H1 (cell line): ENCODE data around the gene CAP2. TPM values are rescaled to one million over a fixed set of nuclear protein-coding genes. Genes with fewer than 3 reads are reported as not detected.

Experiments
- CTCF ChIA-PET: fragments of 300-600 bp; sonication (Branson Sonifier 250); formaldehyde crosslinking; loops from one replicate; lab custom pipeline; 2021; ENCODE audit not compliant: partially characterized antibody; lab: Charles Lee
- POLR2A ChIA-PET: fragments of 300-600 bp; sonication (Branson Sonifier 250); formaldehyde crosslinking; loops from one replicate; lab custom pipeline; 2021; ENCODE audit warnings: inconsistent platforms; ENCODE audit not compliant: partially characterized antibody; lab: Charles Lee
- DNase-seq, 2 experiments: peaks; one replicate each; pipeline versions ENCODE4 v3.0.0 to v3.0.0-alpha.2; 2010 to 2022; ENCODE audit warnings: low spot score in 2 of 2, low read depth in 1 of 2, mixed read lengths in 1 of 2
- FAIRE-seq: peaks from 2 replicates; lab custom pipeline; 2011; peaks lifted over from hg19 to GRCh38; lab: Jason Lieb, UNC
- H2AFZ ChIP-seq: 2 replicates; pipeline ENCODE4 v1.8.1; 2012; ENCODE audit warnings: low read length, inconsistent platforms
- H2AK5ac ChIP-seq: 2 replicates; pipeline ENCODE4 v1.6.1; 2013; ENCODE audit warnings: low read depth, low read length
- H2BK120ac ChIP-seq: replicated peaks from 2 replicates; pipeline ENCODE3; 2013; ENCODE audit warnings: low read depth, low read length, inconsistent platforms
- H2BK12ac ChIP-seq: 2 replicates; pipeline ENCODE4 v1.6.1; 2013; ENCODE audit warnings: low read depth, low read length
- H2BK15ac ChIP-seq: 2 replicates; pipeline ENCODE4 v1.6.1; 2013; ENCODE audit warnings: low read length
- H2BK20ac ChIP-seq: 2 replicates; pipeline ENCODE4 v1.6.1; 2013; ENCODE audit warnings: low read length
- H2BK5ac ChIP-seq: 2 replicates; pipeline ENCODE4 v1.6.1; 2013; ENCODE audit warnings: low read depth, low read length
- H3K14ac ChIP-seq: 2 replicates; pipeline ENCODE4 v1.6.1; 2013; ENCODE audit warnings: inconsistent platforms; ENCODE audit not compliant: insufficient read length
- H3K18ac ChIP-seq: 2 replicates; pipeline ENCODE4 v1.6.1; 2013; ENCODE audit warnings: low read length; ENCODE audit errors: extremely low read depth
- H3K23ac ChIP-seq: 2 replicates; pipeline ENCODE4 v1.6.1; 2013; ENCODE audit warnings: inconsistent platforms; ENCODE audit not compliant: insufficient read length
- H3K23me2 ChIP-seq: 2 replicates; pipeline ENCODE4 v1.6.1; 2013; ENCODE audit warnings: low read depth, low read length
- H3K27ac ChIP-seq: 2 replicates; pipeline ENCODE4 v1.6.1; 2011; ENCODE audit warnings: low read depth, low read length, inconsistent platforms
- H3K27me3 ChIP-seq, 4 experiments: replicated peaks in 1 of 4; 1 replicate in 1 of 4; 2 replicates in 3 of 4; pipeline versions ENCODE4 v1.6.1 to v1.8.1; 2011 to 2013; ENCODE audit warnings: low read length in 3 of 4, mild to moderate bottlenecking in 3 of 4, inconsistent platforms in 2 of 4, mixed read lengths in 2 of 4, moderate library complexity in 1 of 4; ENCODE audit not compliant: control insufficient read depth in 3 of 4, insufficient read depth in 3 of 4; ENCODE audit errors: extremely low read depth in 1 of 4
- H3K36me3 ChIP-seq, 4 experiments: 2 replicates each; pipeline versions ENCODE4 v1.6.1 to v1.8.1; 2011 to 2013; ENCODE audit warnings: mild to moderate bottlenecking in 4 of 4, low read length in 3 of 4, moderate library complexity in 2 of 4, control low read depth in 1 of 4, inconsistent platforms in 1 of 4; ENCODE audit not compliant: insufficient read depth in 4 of 4, control insufficient read depth in 2 of 4
- H3K4ac ChIP-seq: replicated peaks from 2 replicates; pipeline ENCODE3; 2013; ENCODE audit warnings: low read length, low read depth, mixed read lengths, inconsistent platforms; ENCODE audit not compliant: insufficient read length
- H3K4me1 ChIP-seq, 4 experiments: replicated peaks in 1 of 4; 1 replicate in 1 of 4; 2 replicates in 3 of 4; pipeline versions ENCODE4 v1.6.1 to v1.8.1; 2011 to 2013; ENCODE audit warnings: low read length in 3 of 4, inconsistent platforms in 2 of 4, mixed read lengths in 1 of 4; ENCODE audit not compliant: insufficient read depth in 4 of 4, control insufficient read depth in 3 of 4
- H3K4me2 ChIP-seq, 2 experiments: 2 replicates each; pipeline versions ENCODE4 v1.6.1 to v1.8.1; 2011 to 2013; ENCODE audit warnings: low read depth in 2 of 2, low read length in 2 of 2, control low read depth in 1 of 2, inconsistent platforms in 1 of 2, mild to moderate bottlenecking in 1 of 2; ENCODE audit not compliant: insufficient read depth in 1 of 2
- H3K4me3 ChIP-seq, 4 experiments: fragments of 200-600, 300-600 bp in 1 of 4; sonication (generic), shearing (Covaris generic), sonication (Bioruptor Twin) in 1 of 4; 2 replicates each; pipeline versions ENCODE4 v1.5.1 to v1.8.1; 2011 to 2016; ENCODE audit warnings: low read length in 4 of 4, low read depth in 3 of 4, control low read depth in 2 of 4, inconsistent platforms in 2 of 4, mild to moderate bottlenecking in 2 of 4, mixed read lengths in 1 of 4, moderate library complexity in 1 of 4; ENCODE audit not compliant: insufficient read depth in 2 of 4; ENCODE audit errors: extremely low read depth in 1 of 4
- H3K56ac ChIP-seq: replicated peaks from 2 replicates; pipeline ENCODE3; 2013; ENCODE audit warnings: low read depth, mild to moderate bottlenecking, mixed read lengths, low read length, inconsistent platforms; ENCODE audit not compliant: insufficient read length
- H3K79me1 ChIP-seq: 2 replicates; pipeline ENCODE4 v1.6.1; 2013; ENCODE audit warnings: low read depth, low read length, control low read depth
- H3K79me2 ChIP-seq, 2 experiments: 2 replicates each; pipeline versions ENCODE4 v1.6.1 to v1.8.1; 2012 to 2013; ENCODE audit warnings: low read length in 2 of 2, mild to moderate bottlenecking in 2 of 2, inconsistent platforms in 1 of 2; ENCODE audit not compliant: insufficient read depth in 2 of 2, control insufficient read depth in 1 of 2
- H3K9ac ChIP-seq, 4 experiments: replicated peaks in 1 of 4; 1 replicate in 1 of 4; 2 replicates in 3 of 4; pipeline versions ENCODE4 v1.6.1 to v1.8.1; 2011 to 2013; ENCODE audit warnings: low read depth in 3 of 4, low read length in 3 of 4, control low read depth in 2 of 4, mild to moderate bottlenecking in 2 of 4, moderate library complexity in 2 of 4, inconsistent platforms in 1 of 4; ENCODE audit errors: extremely low read depth in 1 of 4
- H3K9me3 ChIP-seq, 2 experiments: 2 replicates each; pipeline versions ENCODE4 v1.6.1 to v1.8.1; 2012 to 2013; ENCODE audit warnings: mild to moderate bottlenecking in 2 of 2, moderate library complexity in 2 of 2, control low read depth in 1 of 2, inconsistent platforms in 1 of 2, low read depth in 1 of 2, low read length in 1 of 2, mixed read lengths in 1 of 2; ENCODE audit not compliant: insufficient read depth in 2 of 2
- H4K20me1 ChIP-seq, 2 experiments: replicated peaks in 1 of 2; 2 replicates each; pipeline versions ENCODE3 to v1.8.1; 2011 to 2013; ENCODE audit warnings: inconsistent platforms in 2 of 2, low read length in 2 of 2, mild to moderate bottlenecking in 1 of 2; ENCODE audit not compliant: insufficient read depth in 2 of 2, control insufficient read depth in 1 of 2
- H4K5ac ChIP-seq: 2 replicates; pipeline ENCODE4 v1.6.1; 2013; ENCODE audit warnings: low read length, low read depth, mixed read lengths, inconsistent platforms; ENCODE audit not compliant: insufficient read length
- H4K8ac ChIP-seq: 2 replicates; pipeline ENCODE4 v1.8.0; 2013; ENCODE audit warnings: mild to moderate bottlenecking, moderate library complexity, low read length, inconsistent platforms; ENCODE audit not compliant: insufficient read depth; ENCODE audit errors: extremely low read depth
- H4K91ac ChIP-seq: replicated peaks from 2 replicates; pipeline ENCODE3; 2013; ENCODE audit warnings: low read length, mixed read lengths, inconsistent platforms; ENCODE audit not compliant: insufficient read length
- SP1 ChIP-seq: IDR thresholded peaks from 2 replicates; pipeline ENCODE4 v1.6.1; 2011; ENCODE audit warnings: low read depth, low read length
- WGBS, 2 experiments: shearing (Covaris generic) in 1 of 2; methylation state at CpG; one replicate each; pipeline versions ENCODE4 v1.1.6 to v1.1.7; 2013 to 2015; ENCODE audit warnings: low lambda C conversion rate in 2 of 2, mixed read lengths in 2 of 2, inconsistent platforms in 1 of 2, low coverage in 1 of 2, missing lambda C conversion rate in 1 of 2; ENCODE audit not compliant: insufficient replicate concordance in 2 of 2, insufficient coverage in 1 of 2, insufficient read length in 1 of 2; ENCODE audit errors: extremely low coverage in 1 of 2, missing lambda C conversion rate in 1 of 2; 5-methylcytosine and 5-hydroxymethylcytosine counted together
- polyA plus RNA-seq, 7 experiments: library from polyadenylated mRNA; depleted of rRNA in 3 of 7; stranded (reverse) in 5 of 7; unstranded in 2 of 7; fragments of >200 nt in 5 of 7; fragments of 200-250 nt in 2 of 7; gene quantifications; 1 replicate in 5 of 7; 2 replicates in 1 of 7; 4 replicates in 1 of 7; pipeline versions ENCODE4 v1.2.1 to v1.2.3, GENCODE V29; 2011 to 2013; ENCODE audit warnings: missing spikeins in 2 of 7, mixed read lengths in 2 of 7
- total RNA-seq: library from RNA; stranded (reverse); fragmentation: NEBNext Ultra II Directional; extraction: Animal tissue kit (Norgen Biotek cat#: 25700); gene quantifications from 2 replicates; pipeline ENCODE4 v1.2.1, GENCODE V29; 2021

Gene CAP2
- total and polyA plus RNA-seq, 2 of the 8 experiments (the other 6 are each of a cell fraction or from before 2014, with no cell fraction given), result 7.2 to 10.0 TPM

- WGBS, 2 experiments, result 84% methylated on average over 3 of the region's 3 CpGs; no CpG with 5 or more reads in 1 of the 2 experiments
- TF ChIP-seq SP1, result no peak
These were observed 172.0 kb downstream of the CAP2 start for GRCh38 chr6:17565399-17565798.

More at GRCh38 chr6:17565399-17565798, 172.0 kb downstream of the CAP2 start:
- no peak for DNase-seq
- Histone ChIP-seq H3K9ac (no peak overlapping the region), H3K23me2 (no peaks in the 10 kb centered on the region), H2AFZ (no peak overlapping the region), H4K20me1 (no peaks in the 10 kb centered on the region), H3K56ac (no peak overlapping the region), H3K14ac (no peak overlapping the region), H2BK12ac (no peak overlapping the region), H2BK5ac (no peak overlapping the region), H3K9me3 (peaks cover 25 to 27% of the 10 kb centered on the region in 2 experiments; a peak in 3 of 4 replicates), H4K5ac (no peak overlapping the region), H3K23ac (no peak overlapping the region), H3K4ac (no peak overlapping the region), H3K4me1 (no peaks in the 10 kb centered on the region), H3K27ac (no peak overlapping the region), H4K8ac (no peak overlapping the region), H3K4me3 (no peak overlapping the region), H3K4me2 (no peak overlapping the region), H3K27me3 (no peaks in the 10 kb centered on the region), H2BK15ac (no peak overlapping the region), H2AK5ac (no peak overlapping the region), H3K79me1 (no peaks in the 10 kb centered on the region), H3K36me3 (no peaks in the 10 kb centered on the region), H2BK20ac (no peak overlapping the region), H2BK120ac (no peak overlapping the region), H3K79me2 (no peaks in the 10 kb centered on the region), H4K91ac (no peak overlapping the region), H3K18ac (no peak overlapping the region)
- POLR2A ChIA-PET, result no interaction called here
- FAIRE-seq, result no peak
- CTCF ChIA-PET, result no interaction called here
